ENCODE measurements around the gene OR5C1.
"Not testable (repeated sequence)": the region's sequence is repeated elsewhere in the genome, so short reads cannot be mapped to it uniquely, and the experiment has no call there.

- not testable (repeated sequence) for TF ChIP-seq CTCF (IDR thresholded peaks at IDR 0.05; ENCODE audit: low read length); EZH2 (IDR thresholded peaks at IDR 0.05; ENCODE audit: borderline replicate concordance, low read length)
Observed at GRCh38 chr9:122809261-122809660, 20.5 kb downstream of the OR5C1 start.
